Measurements from ENCODE around the gene SLC13A3.

The SLC13A3 gene

GRCh38 chr20:46637020-46637419 lies 14.2 kb downstream of the SLC13A3 start:
- DNase-seq (ENCODE audit: low read depth in 3 of 3, low spot score in 1 of 3): no peak

DNA sequence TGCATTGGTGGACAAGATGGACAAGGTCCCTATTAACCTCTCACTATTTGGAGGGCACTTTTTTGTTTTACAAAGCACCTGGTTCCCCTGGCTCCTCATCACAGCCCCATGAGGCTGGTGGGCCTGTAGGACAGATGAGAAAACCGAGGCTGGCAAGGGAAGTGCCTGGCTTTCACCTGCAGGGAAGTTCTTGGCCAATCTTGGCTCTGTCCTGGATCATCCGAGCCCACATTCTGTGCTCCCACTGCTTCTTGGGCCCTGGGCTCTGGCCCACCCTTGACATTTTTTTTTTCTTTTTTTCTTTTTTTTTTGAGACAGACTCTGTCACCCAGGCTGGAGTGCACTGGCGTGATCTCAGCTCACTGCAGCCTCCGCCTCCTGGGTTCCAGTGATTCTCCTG lies 14.7 kb downstream of the SLC13A3 start:
- no peak for DNase-seq (ENCODE audit: low read depth in 3 of 3, low spot score in 1 of 3)

- no peak for DNase-seq (ENCODE audit: low read depth in 3 of 3, low spot score in 1 of 3)
Measured at GRCh38 chr20:46635514-46636136, 15.6 kb downstream of the SLC13A3 start.

DNA sequence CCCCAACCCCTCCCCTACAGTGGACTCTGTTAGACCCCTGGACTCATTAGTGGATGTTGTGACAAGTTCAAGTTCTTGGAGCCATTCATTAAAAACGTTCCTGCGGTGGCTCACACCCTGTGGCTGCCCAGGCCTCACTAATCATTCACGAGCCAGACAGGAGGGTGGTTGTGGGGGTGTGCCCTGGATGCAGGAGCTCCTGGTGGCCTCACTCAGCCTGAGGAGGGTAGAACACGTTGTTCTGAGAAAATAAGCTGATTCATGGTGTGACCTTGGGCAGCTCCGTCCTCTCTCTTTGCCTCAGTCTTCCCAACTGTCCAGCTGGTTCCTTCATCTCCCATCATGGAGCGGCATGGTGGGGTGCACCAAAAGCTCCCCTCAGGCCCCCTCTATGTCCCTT lies 16.7 kb downstream of the SLC13A3 start:
- DNase-seq (ENCODE audit: low read depth in 3 of 3, low spot score in 1 of 3): no peak

- no peak for DNase-seq (ENCODE audit: low read depth in 3 of 3, low spot score in 1 of 3)
Measured at GRCh38 chr20:46631874-46632446, 19.3 kb downstream of the SLC13A3 start.

DNA sequence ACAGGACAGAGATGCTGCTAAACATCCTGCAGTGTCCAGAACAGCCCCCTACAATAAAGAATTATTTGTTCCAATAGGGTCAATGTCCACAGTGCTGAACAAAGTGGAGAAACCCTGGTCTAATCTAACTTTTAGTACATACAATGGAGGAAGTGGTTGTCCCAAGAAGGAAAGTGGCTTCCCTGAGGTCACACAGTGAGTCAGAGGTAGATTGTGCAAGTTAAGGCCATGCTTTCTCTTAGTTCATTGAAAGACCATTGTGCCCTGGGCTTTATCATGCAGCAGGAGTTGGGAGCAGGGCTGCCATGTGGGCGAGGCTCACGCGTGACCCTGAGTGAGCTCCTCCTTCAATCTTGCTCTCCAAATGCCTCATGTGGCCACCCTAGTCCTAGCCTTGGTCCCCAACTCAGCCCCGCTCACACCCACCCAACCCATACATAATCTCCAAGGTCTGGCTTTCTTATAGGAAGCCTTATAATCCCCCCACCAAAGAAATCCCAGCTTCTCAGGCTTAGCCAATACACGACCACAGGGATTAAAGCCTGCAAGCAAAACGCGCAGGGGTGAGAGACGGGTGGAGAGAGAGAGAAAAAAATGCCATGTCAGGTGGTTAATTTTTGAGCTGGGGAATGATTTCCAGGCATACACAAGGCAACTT lies 19.9 kb downstream of the SLC13A3 start:
- no peak for DNase-seq (ENCODE audit: low read depth in 3 of 3, low spot score in 1 of 3)

DNA sequence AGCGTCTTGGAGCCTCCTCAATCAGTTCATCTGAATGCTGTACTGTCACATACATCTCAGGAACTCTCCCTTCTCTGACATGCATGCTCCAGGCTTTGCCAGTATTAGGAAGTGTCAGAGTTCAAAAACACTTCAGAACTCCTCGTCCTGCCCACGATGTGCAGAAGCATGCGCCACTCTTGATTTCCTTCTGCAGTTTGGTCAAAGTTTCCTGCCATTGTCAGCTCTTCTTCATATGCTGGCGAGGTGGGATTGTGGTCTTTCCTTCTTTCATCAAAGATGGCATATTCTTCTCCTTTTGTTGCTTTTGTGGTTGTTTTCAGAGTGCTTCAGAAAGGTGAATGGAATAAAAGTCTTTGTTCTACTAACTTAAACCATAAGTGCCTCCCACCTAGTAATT lies 21.0 kb downstream of the SLC13A3 start:
- no peak for DNase-seq (ENCODE audit: low read depth in 3 of 3, low spot score in 1 of 3)

DNA sequence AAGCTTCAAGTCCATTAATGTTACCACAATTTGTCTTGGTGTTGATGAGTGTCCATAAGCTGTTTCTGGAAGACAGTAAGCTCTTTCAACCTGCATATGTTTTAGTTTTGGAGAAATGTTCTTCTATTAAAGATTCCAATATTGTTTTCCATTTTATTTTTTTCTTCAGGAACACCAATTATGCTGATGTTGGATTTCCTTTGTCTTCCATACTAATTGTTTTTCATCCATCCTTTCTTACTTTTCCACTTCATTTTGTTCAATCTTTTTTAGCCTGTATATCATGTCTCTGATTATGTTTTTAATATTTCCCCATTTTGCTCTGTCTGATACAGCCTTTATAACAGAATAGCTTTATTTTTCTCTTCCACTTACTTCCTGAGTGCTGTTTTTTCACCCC lies 21.9 kb downstream of the SLC13A3 start:
- no peak for DNase-seq (ENCODE audit: low read depth in 3 of 3, low spot score in 1 of 3)

DNA sequence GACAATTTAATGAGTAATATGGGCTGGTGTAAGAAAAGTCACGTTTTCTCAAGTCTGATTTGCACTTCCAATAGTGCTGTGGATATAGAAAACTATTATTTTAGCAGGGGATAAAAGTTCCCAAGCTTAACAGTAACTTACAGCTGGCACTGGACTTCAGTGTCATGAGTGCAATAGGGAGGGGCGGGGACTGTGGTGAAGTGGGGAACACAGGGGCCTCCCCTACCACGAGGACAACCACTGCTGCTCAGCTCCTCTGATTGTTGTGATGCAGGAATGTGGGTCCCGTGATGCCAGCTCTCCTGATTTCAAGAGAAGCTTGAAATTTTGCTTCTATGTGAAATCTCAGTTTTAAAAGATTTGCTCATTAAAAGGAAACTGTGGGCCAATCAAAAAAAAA lies 24.0 kb downstream of the SLC13A3 start:
- DNase-seq (ENCODE audit: low read depth in 3 of 3, low spot score in 1 of 3): no peak

DNA sequence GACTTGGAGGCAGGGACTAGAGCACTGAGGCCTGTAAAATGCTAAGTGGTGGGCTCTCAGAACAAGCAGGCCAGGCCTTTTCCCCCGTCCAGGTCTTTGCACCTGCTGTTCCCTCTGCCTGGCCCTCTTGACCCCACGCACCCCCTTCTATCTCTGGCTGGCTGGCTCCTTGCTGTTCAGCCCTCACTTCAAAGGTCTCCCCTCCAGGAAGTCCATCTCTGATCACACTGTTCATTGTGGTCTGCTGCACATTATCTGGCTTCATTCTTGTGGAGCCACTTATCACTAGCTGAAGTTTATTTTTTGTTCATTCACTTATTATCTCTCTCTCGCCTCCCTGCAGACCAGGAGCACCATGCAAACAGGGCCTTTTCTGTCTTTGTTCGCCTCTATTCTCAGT lies 24.5 kb downstream of the SLC13A3 start:
- no peak for DNase-seq (ENCODE audit: low read depth in 3 of 3, low spot score in 1 of 3)

GRCh38 chr20:46625875-46626373 lies 25.3 kb downstream of the SLC13A3 start:
- no peak for DNase-seq (ENCODE audit: low read depth in 3 of 3, low spot score in 1 of 3)

DNA sequence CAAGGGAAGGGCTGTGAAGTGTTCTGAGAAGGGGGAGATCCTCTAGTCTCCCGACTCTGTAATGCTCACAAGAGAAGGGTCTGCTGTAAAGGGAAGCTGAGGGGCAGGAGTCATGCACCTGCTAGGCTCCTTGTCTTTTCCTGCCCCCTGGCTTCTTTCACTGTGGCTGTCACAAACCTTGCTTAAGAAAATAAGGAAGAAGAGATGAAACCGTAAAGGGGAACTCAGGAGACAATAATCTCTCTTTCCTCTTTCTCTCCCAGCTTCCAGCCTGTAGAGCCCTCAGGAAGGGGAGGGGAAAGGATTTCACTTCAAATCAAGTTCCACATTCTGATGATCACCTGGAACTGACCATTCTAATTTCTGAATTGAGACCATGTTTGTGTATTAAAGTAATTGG lies 26.3 kb downstream of the SLC13A3 start:
- no peak for DNase-seq (ENCODE audit: low read depth in 3 of 3, low spot score in 1 of 3)

- no peak for DNase-seq (ENCODE audit: low read depth in 3 of 3, low spot score in 1 of 3)
Measured at GRCh38 chr20:46622165-46622564, 29.1 kb downstream of the SLC13A3 start.

- DNase-seq (ENCODE audit: low read depth in 3 of 3, low spot score in 1 of 3): no peak
Measured at GRCh38 chr20:46621492-46621891, 29.8 kb downstream of the SLC13A3 start.

DNA sequence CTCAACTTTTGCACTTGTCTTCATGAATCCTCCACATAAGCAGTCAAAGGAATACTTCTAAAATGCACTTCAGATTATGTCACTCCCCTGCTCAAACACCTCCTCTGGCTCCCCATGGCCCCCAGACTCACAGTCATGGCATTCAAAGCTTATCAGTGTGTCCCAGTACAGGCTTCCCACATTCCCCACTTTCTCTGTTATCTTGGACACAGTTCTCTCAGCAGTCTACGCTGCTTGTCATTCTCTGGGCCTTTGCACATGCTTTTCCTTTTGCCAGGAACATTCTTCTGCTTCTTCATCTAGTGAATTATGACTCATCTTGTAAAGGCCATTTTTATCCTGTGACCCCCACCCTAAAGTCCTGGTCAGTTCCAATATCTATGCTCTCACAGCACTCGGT lies 31.8 kb downstream of the SLC13A3 start:
- DNase-seq (ENCODE audit: low read depth in 3 of 3, low spot score in 1 of 3): no peak

GRCh38 chr20:46618316-46619100 lies 32.8 kb downstream of the SLC13A3 start:
- DNase-seq (ENCODE audit: low read depth in 3 of 3, low spot score in 1 of 3): no peak

DNA sequence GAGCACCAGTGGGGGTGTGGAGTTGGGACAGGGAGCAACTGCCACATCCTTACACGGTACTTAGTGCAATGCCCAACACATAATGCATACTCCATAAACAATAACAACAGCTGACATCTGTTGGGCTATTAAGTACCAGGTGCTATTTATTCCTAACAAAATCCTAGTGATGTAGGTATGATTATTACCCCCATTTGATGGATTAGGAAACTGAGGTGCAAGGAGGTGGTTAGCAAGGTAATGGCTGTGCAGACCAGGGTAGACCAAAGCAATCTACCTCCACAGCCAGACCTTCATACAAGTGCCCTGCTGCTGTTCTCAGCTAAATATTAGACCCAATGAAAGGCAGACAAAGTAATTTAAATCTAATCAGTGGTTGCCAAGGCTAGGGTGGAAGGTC lies 36.8 kb downstream of the SLC13A3 start:
- DNase-seq (ENCODE audit: low read depth in 3 of 3, low spot score in 1 of 3): no peak

DNA sequence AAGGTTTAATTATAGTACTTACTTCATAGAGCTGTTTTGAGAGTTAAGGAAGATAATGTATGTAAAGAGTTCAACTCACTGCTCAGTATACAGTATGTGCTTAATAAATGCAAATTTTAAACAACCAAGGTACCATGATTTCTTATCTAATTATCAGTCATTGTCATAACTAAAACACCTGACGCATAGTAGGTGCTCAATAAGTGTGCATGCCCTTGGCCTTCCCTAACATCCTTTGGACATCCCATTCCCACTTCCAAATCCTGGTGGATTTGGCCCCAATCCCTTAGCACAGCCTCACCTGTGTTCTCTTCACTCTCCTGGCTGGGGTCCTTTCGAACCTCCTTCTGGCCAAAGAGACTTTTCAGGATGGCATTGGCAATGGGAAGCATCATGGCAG lies 41.1 kb downstream of the SLC13A3 start:
- no peak for DNase-seq (ENCODE audit: low read depth in 3 of 3, low spot score in 1 of 3)

DNA sequence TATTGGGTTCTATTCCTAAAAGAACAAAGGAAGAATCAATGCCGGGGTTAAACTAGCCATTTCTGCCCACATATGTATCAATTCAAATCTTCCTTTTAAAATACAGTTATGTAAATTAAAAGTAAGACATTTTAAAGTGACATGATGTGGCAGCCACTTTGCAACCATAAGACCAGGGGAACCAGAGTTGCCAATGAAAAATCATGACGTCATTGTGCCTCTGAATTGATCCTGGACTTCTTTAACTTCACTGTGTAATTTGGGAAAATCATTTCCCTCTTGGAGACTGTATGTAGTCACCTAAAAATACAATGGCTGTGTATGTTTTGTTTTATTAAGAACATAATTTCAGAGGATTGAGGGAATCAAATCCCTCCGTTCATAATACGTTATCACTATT lies 42.2 kb downstream of the SLC13A3 start:
- DNase-seq (ENCODE audit: low read depth in 3 of 3, low spot score in 1 of 3): no peak

DNA sequence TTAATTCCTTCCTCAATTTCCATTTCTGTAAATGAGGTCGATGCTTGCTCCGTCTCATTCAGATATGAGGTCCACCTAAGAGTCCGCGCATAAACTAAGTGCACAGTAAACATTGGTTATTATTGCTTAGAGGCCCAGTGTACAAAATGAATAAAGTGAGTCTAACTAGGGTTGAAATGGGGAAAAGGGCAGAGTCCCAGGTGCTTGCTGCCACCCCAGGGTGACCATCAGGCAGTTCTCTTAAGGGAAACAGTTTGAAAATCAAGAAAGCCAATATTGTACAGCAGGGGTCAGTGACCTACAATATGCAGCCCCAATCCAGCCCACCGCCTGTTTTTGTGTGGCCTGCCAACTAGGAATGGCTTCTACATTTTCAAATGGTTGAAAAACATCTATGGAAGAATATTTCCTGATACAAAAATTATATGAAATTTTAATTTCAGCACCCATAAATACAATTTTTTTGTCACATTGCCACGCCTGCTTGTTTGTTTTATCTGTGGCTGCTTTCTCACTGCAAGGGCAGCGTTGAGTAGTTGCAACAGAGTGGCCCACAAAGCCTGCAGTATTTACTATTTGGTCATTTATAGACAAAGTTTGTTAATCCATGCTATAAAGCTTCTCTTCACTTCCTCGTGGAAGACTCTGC lies 43.3 kb downstream of the SLC13A3 start:
- DNase-seq (ENCODE audit: low read depth in 3 of 3, low spot score in 1 of 3): no peak

GRCh38 chr20:46607191-46607848 lies 43.9 kb downstream of the SLC13A3 start:
- DNase-seq (ENCODE audit: low read depth in 3 of 3, low spot score in 1 of 3): no peak
